HepG2 (cell line): ENCODE data around the gene THRB. TPM values are rescaled to one million over a fixed set of nuclear protein-coding genes. Genes with fewer than 3 reads are reported as not detected.

Source experiments
- CREM ChIP-seq, 2 experiments: sonication (generic) in 1 of 2; formaldehyde crosslinking in 1 of 2; IDR thresholded peaks; 2 replicates each; pipeline versions ENCODE4 v1.4.0 to v1.6.1; 2016 to 2020; ENCODE audit warnings: antibody characterized with exemption in 1 of 2, mild to moderate bottlenecking in 1 of 2, missing genetic modification reagents in 1 of 2
- DNMT3B ChIP-seq: conservative IDR thresholded peaks from 2 replicates; pipeline ENCODE4 v1.6.1; 2016; ENCODE audit warnings: missing biosample characterization, control low read depth
- HDAC1 ChIP-seq: sonication (generic); formaldehyde crosslinking; IDR thresholded peaks from 2 replicates; pipeline ENCODE4 v1.5.1; 2020; ENCODE audit warnings: mild to moderate bottlenecking, missing genetic modification reagents
- HMGA1 ChIP-seq: sonication (generic); formaldehyde crosslinking; conservative IDR thresholded peaks from 2 replicates; pipeline ENCODE4 v1.4.0; 2020; ENCODE audit warnings: missing genetic modification reagents
- HNRNPUL1 ChIP-seq: fragments of 200-400 bp; formaldehyde crosslinking; IDR thresholded peaks from 2 replicates; pipeline ENCODE4 v1.6.1; 2017; ENCODE audit warnings: low read depth, mild to moderate bottlenecking, low read length, moderate library complexity
- IKZF4 ChIP-seq: sonication (generic); formaldehyde crosslinking; IDR thresholded peaks from 2 replicates; pipeline ENCODE4 v1.5.1; 2020; ENCODE audit warnings: borderline replicate concordance, mild to moderate bottlenecking, low read depth, missing genetic modification reagents; ENCODE audit errors: not compliant biosample characterization
- KDM1A ChIP-seq: IDR thresholded peaks from 2 replicates; pipeline ENCODE4 v1.6.1; 2016; ENCODE audit warnings: missing compliant biosample characterization
- MAFK ChIP-seq, 2 experiments: IDR thresholded peaks in 1 of 2; conservative IDR thresholded peaks in 1 of 2; 2 replicates each; pipeline ENCODE4 v1.6.1; 2011; ENCODE audit warnings: improper control_type of control experiment in 2 of 2, low read length in 2 of 2
- PAX8 ChIP-seq: sonication (generic); formaldehyde crosslinking; IDR thresholded peaks from 2 replicates; pipeline ENCODE4 v1.8.0; 2022; ENCODE audit warnings: mild to moderate bottlenecking, missing genetic modification reagents, borderline replicate concordance
- POGZ ChIP-seq: sonication (generic); formaldehyde crosslinking; IDR thresholded peaks from 2 replicates; pipeline ENCODE4 v1.4.0; 2020; ENCODE audit warnings: mild to moderate bottlenecking, missing genetic modification reagents
- REL ChIP-seq: sonication (generic); formaldehyde crosslinking; conservative IDR thresholded peaks from 2 replicates; pipeline ENCODE4 v1.8.0; 2022; ENCODE audit warnings: mild to moderate bottlenecking, missing genetic modification reagents, moderate library complexity
- STAG1 ChIP-seq: sonication (generic); formaldehyde crosslinking; IDR thresholded peaks from 2 replicates; pipeline ENCODE4 v1.4.0; 2020; ENCODE audit warnings: missing genetic modification reagents
- SUZ12 ChIP-seq: fragments of 150-350 bp; IDR thresholded peaks from 2 replicates; pipeline ENCODE4 v1.6.1; 2014; ENCODE audit warnings: low read depth, low read length
- TBL1XR1 ChIP-seq: fragments of 150-350 bp; IDR thresholded peaks from 2 replicates; pipeline ENCODE4 v1.6.1; 2014; ENCODE audit warnings: borderline replicate concordance, low read length; ENCODE audit not compliant: partially characterized antibody
- TRAFD1 ChIP-seq: sonication (generic); formaldehyde crosslinking; IDR thresholded peaks from 2 replicates; pipeline ENCODE4 v1.5.1; 2020; ENCODE audit warnings: missing genetic modification reagents, mild to moderate bottlenecking, borderline replicate concordance
- ZBTB34 ChIP-seq: sonication (generic); formaldehyde crosslinking; IDR thresholded peaks from 2 replicates; pipeline ENCODE4 v1.8.0; 2022; ENCODE audit warnings: mild to moderate bottlenecking, missing genetic modification reagents
- ZBTB43 ChIP-seq: sonication (generic); formaldehyde crosslinking; conservative IDR thresholded peaks from 2 replicates; pipeline ENCODE4 v1.4.0; 2020; ENCODE audit warnings: missing genetic modification reagents
- ZBTB46 ChIP-seq: sonication (generic); formaldehyde crosslinking; IDR thresholded peaks from 2 replicates; pipeline ENCODE4 v1.4.0; 2020; ENCODE audit warnings: mild to moderate bottlenecking, missing genetic modification reagents, borderline replicate concordance
- ZNF124 ChIP-seq: sonication (generic); formaldehyde crosslinking; IDR thresholded peaks from 2 replicates; pipeline ENCODE4 v1.4.0; 2020; ENCODE audit warnings: missing genetic modification reagents
- ZNF251 ChIP-seq: sonication (generic); formaldehyde crosslinking; IDR thresholded peaks from 2 replicates; pipeline ENCODE4 v1.9.0; 2021; ENCODE audit warnings: mild to moderate bottlenecking, missing genetic modification reagents
- ZNF547 ChIP-seq: sonication (generic); formaldehyde crosslinking; IDR thresholded peaks from 2 replicates; pipeline ENCODE4 v1.5.1; 2020; ENCODE audit warnings: mild to moderate bottlenecking, missing genetic modification reagents
- ZNF572 ChIP-seq: sonication (generic); formaldehyde crosslinking; IDR thresholded peaks from 2 replicates; pipeline ENCODE4 v1.5.1; 2020; ENCODE audit warnings: mild to moderate bottlenecking, missing genetic modification reagents
- ZNF720 ChIP-seq: sonication (generic); formaldehyde crosslinking; IDR thresholded peaks from 2 replicates; pipeline ENCODE4 v1.4.0; 2020; ENCODE audit warnings: missing genetic modification reagents
- ZNF883 ChIP-seq: sonication (generic); formaldehyde crosslinking; IDR thresholded peaks from 2 replicates; pipeline ENCODE4 v1.5.1; 2020; ENCODE audit warnings: mild to moderate bottlenecking, missing genetic modification reagents; ENCODE audit errors: not compliant biosample characterization
- ZSCAN30 ChIP-seq: sonication (generic); formaldehyde crosslinking; IDR thresholded peaks from 2 replicates; pipeline ENCODE4 v1.5.0; 2020; ENCODE audit warnings: mild to moderate bottlenecking, missing genetic modification reagents
- polyA plus RNA-seq, 8 experiments: library from polyadenylated mRNA; depleted of rRNA in 3 of 8; stranded (reverse) in 7 of 8; unstranded in 1 of 8; fragments of >200 nt; fragmentation: Illumina TruSeq in 4 of 8; extraction: Trizol in 4 of 8; gene quantifications; 2 replicates each; pipeline versions ENCODE4 v1.2.1 to v1.2.3, GENCODE V29; 2011 to 2016; ENCODE audit warnings: low read depth in 4 of 8, missing spikeins in 1 of 8, mixed read lengths in 1 of 8; ENCODE audit not compliant: insufficient read depth in 1 of 8
- total RNA-seq, 5 experiments: library from RNA; depleted of rRNA; stranded (reverse); fragments of >200 nt; fragmentation: Illumina TruSeq; extraction: Trizol; gene quantifications; 2 replicates each; pipeline ENCODE4 v1.2.3, GENCODE V29; 2016; ENCODE audit warnings: low read depth in 1 of 5

The THRB gene
- total and polyA plus RNA-seq, 2 of the 13 experiments (the other 11 are each of a cell fraction or from before 2014, with no cell fraction given) = 4.7 to 22.7 TPM

- no peak for TF ChIP-seq SUZ12
- no peak for TF ChIP-seq ZBTB43 (CRISPR knock-in tag)
- TF ChIP-seq HDAC1 (CRISPR knock-in tag) = peak; percentile 90
- TF ChIP-seq ZNF124 (CRISPR knock-in tag) = 0 out of 2 replicates have a peak, but pooled peaks have one; percentile 33
- no peak for TF ChIP-seq IKZF4
- TF ChIP-seq ZNF251 (CRISPR knock-in tag) = no peak
- TF ChIP-seq HMGA1 (CRISPR knock-in tag) = no peak
- TF ChIP-seq ZNF720 (CRISPR knock-in tag) = no peak
- TF ChIP-seq KDM1A = no peak
- TF ChIP-seq ZBTB34 (CRISPR knock-in tag) = peak; percentile 67; the same call in 1 of the 2 replicates
- no peak for TF ChIP-seq TBL1XR1
- TF ChIP-seq CREM (IDR thresholded peaks at IDR 0.05) = peak; percentile 93
- no peak for TF ChIP-seq CREM (CRISPR knock-in tag; IDR thresholded peaks at IDR 0.05)
- no peak for TF ChIP-seq DNMT3B (CRISPR knock-in tag)
- TF ChIP-seq STAG1 (CRISPR knock-in tag) = peak; percentile 16; the same call in 1 of the 2 replicates
- TF ChIP-seq POGZ (CRISPR knock-in tag) = peak; percentile 97
- peak in 1 of 2 experiments; percentile 16; a peak in 1 of 4 replicates for TF ChIP-seq MAFK (conservative IDR thresholded peaks at IDR 0.05 in 1 of 2, IDR thresholded peaks at IDR 0.05 in 1 of 2; ENCODE audit: low read length in 2 of 2)
- peak; percentile 82; the same call in 1 of the 2 replicates for TF ChIP-seq ZSCAN30 (CRISPR knock-in tag)
- no peak for TF ChIP-seq ZNF547 (CRISPR knock-in tag)
- no peak for TF ChIP-seq ZNF883
- peak; percentile 100 for TF ChIP-seq ZBTB46 (CRISPR knock-in tag)
- TF ChIP-seq ZNF572 = no peak
- no peak for TF ChIP-seq HNRNPUL1
- TF ChIP-seq REL (CRISPR knock-in tag) = no peak
- no peak for TF ChIP-seq PAX8 (CRISPR knock-in tag)
- no peak for TF ChIP-seq TRAFD1 (CRISPR knock-in tag)
These were observed 43.1 kb downstream of the THRB start (continued) for GRCh38 chr3:24451461-24452099.
